ENCODE measurements around the gene MYH7.

DNA sequence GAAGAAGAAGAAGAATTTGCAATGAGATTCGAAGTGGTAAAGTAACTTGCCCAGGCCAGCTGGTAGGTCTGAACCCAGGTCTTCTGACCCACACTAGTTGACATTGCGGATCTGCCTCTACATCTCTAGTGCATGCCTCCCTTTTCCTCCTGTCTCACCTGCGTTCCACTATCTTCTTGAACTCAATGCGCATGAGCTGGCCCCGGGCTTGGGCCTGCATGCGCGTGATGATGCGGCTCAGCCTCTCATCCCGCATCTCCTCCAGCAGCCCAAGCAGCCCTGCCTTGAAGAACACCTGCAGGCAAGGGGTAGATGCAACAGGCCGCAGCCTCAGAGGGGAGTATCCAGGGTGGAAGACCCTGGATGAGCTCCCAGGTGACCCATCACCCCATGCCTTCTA, 39.3 kb downstream of the MYH7 start:
- TF ChIP-seq, protein P1, sequence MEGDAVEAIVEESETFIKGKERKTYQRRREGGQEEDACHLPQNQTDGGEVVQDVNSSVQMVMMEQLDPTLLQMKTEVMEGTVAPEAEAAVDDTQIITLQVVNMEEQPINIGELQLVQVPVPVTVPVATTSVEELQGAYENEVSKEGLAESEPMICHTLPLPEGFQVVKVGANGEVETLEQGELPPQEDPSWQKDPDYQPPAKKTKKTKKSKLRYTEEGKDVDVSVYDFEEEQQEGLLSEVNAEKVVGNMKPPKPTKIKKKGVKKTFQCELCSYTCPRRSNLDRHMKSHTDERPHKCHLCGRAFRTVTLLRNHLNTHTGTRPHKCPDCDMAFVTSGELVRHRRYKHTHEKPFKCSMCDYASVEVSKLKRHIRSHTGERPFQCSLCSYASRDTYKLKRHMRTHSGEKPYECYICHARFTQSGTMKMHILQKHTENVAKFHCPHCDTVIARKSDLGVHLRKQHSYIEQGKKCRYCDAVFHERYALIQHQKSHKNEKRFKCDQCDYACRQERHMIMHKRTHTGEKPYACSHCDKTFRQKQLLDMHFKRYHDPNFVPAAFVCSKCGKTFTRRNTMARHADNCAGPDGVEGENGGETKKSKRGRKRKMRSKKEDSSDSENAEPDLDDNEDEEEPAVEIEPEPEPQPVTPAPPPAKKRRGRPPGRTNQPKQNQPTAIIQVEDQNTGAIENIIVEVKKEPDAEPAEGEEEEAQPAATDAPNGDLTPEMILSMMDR (conservative IDR thresholded peaks at IDR 0.05 in 1 of 2, IDR thresholded peaks at IDR 0.05 in 1 of 2; ENCODE audit: low read depth in 1 of 2, low read length in 2 of 2) = no peak
- no peak for TF ChIP-seq EZH2 (IDR thresholded peaks at IDR 0.05; ENCODE audit: low read length, missing control alignments)
